Psoas muscle (tissue), 8 donors: ENCODE data around the gene FAM53B. TPM values are rescaled to one million over a fixed set of nuclear protein-coding genes. Genes with fewer than 3 reads are reported as not detected.

Source experiments
- ATAC-seq, 4 donors: fragments of 200-7000 bp; cut with Tn5 transposase; one replicate each; pipeline ENCODE4 v1.9.1; 2020; ENCODE audit warnings: moderate library complexity in 3 of 4, mild to moderate bottlenecking in 2 of 4
- DNase-seq, 2 donors: peaks; one replicate each; pipeline ENCODE4 v3.0.0-alpha.2; 2020
- H3K27ac ChIP-seq: fragments of 200-600 bp; one replicate; pipeline ENCODE4 v1.8.0; 2022
- H3K27me3 ChIP-seq, 3 donors: fragments of 200-600 bp in 1 of 3; one replicate each; pipeline versions ENCODE4 v1.6.1 to v1.8.0; 2013 to 2022; ENCODE audit warnings: low read length in 2 of 3, mild to moderate bottlenecking in 2 of 3, moderate library complexity in 1 of 3; ENCODE audit not compliant: insufficient read depth in 3 of 3
- H3K36me3 ChIP-seq, 2 donors: fragments of 200-600 bp in 1 of 2; one replicate each; pipeline versions ENCODE4 v1.6.1 to v1.8.0; 2013 to 2022; ENCODE audit warnings: low read depth in 1 of 2, mild to moderate bottlenecking in 1 of 2, moderate library complexity in 1 of 2; ENCODE audit not compliant: insufficient read depth in 1 of 2
- H3K4me1 ChIP-seq: fragments of 200-600 bp; one replicate; pipeline ENCODE4 v1.8.0; 2022
- H3K4me3 ChIP-seq: fragments of 200-600 bp; one replicate; pipeline ENCODE4 v1.8.0; 2022; ENCODE audit warnings: mild to moderate bottlenecking
- H3K9me3 ChIP-seq: fragments of 200-600 bp; one replicate; pipeline ENCODE4 v1.8.0; 2022
- WGBS, 3 donors: extraction: QIAGEN DNeasy Blood & Tissue Kit; methylation state at CpG; one replicate each; pipeline versions ENCODE4 v1.1.6 to v1.1.7; 2013; 5-methylcytosine and 5-hydroxymethylcytosine counted together
- intact Hi-C, 2 donors: fragments of 100-400 bp; cut with DNase I; formaldehyde crosslinking; loops; one replicate each; pipeline versions ENCODE4 v1.11.0 to v1.14.2; 2022
- polyA plus RNA-seq, 3 donors: library from polyadenylated mRNA; stranded (reverse); fragments of 200-250 nt; gene quantifications; one replicate each; pipeline ENCODE4 v1.2.3, GENCODE V29; 2013
- total RNA-seq, 4 donors: library from RNA; stranded (reverse); fragmentation: NEBNext Ultra II Directional in 2 of 4; extraction: Animal tissue kit (Norgen Biotek cat#: 25700) in 2 of 4; gene quantifications; one replicate each; pipeline versions ENCODE4 v1.2.1 to v1.2.4, GENCODE V29; 2021 to 2023
- TF ChIP-seq, protein P1 (sequence below): fragments of 200-600 bp; IDR thresholded peaks from one replicate; pipeline ENCODE4 v1.8.0; 2022; ENCODE audit warnings: antibody characterized with exemption
- donor health status: healthy with polysubstance abuse.
- donor health status: DM: no; HTN: no; CAD: no; lungs with moderate emphysema.
- donor health status: Bipolar disorder and iron deficiency.
- donor health status: healthy.
- donor health status: DM: yes; HTN: yes; CAD: no.
- donor health status: DM: no; HTN: no; CAD: no.
- donor health status: DM: no; HTN: no; CAD: no.
- donor health status: DM: yes; HTN: yes; CAD: no.

Gene FAM53B
- total and polyA plus RNA-seq, 7 donors = 31.0 to 178 (median 49.5) TPM

DNA sequence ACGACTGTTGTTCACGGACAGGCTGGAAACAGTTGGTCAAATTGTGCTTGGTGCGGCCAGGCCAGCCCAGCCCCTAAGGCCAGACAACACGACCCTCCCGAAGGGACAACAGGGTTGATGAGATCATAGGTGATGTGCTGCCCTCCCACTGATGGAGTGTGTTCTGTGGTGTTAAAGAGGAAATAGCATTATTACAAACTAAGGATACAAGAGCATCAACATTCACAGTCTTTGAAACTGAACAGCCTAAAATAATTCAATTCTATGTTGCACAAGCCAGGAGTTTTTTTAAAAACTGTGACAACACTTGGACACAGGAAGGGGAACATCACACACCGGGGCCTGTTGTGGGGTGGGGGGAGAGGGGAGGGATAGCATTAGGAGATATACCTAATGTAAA lies 87.6 kb downstream of the FAM53B start:
- Histone ChIP-seq H3K4me3 (no peak overlapping the region), H3K27ac (no peak overlapping the region), H3K27me3 (no peaks in the 10 kb centered on the region), H3K9me3 (no peaks in the 10 kb centered on the region), H3K36me3 (no peaks in the 10 kb centered on the region), H3K4me1 (peaks cover 59% of the 10 kb centered on the region)
- intact Hi-C loops = no loop called here
- no peak for DNase-seq
- 48 to 64% (median 52%) methylated on average over 6 of the region's 6 CpGs for WGBS, 3 donors
- ATAC-seq = no peak
- TF ChIP-seq, protein P1, sequence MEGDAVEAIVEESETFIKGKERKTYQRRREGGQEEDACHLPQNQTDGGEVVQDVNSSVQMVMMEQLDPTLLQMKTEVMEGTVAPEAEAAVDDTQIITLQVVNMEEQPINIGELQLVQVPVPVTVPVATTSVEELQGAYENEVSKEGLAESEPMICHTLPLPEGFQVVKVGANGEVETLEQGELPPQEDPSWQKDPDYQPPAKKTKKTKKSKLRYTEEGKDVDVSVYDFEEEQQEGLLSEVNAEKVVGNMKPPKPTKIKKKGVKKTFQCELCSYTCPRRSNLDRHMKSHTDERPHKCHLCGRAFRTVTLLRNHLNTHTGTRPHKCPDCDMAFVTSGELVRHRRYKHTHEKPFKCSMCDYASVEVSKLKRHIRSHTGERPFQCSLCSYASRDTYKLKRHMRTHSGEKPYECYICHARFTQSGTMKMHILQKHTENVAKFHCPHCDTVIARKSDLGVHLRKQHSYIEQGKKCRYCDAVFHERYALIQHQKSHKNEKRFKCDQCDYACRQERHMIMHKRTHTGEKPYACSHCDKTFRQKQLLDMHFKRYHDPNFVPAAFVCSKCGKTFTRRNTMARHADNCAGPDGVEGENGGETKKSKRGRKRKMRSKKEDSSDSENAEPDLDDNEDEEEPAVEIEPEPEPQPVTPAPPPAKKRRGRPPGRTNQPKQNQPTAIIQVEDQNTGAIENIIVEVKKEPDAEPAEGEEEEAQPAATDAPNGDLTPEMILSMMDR = no peak

DNA sequence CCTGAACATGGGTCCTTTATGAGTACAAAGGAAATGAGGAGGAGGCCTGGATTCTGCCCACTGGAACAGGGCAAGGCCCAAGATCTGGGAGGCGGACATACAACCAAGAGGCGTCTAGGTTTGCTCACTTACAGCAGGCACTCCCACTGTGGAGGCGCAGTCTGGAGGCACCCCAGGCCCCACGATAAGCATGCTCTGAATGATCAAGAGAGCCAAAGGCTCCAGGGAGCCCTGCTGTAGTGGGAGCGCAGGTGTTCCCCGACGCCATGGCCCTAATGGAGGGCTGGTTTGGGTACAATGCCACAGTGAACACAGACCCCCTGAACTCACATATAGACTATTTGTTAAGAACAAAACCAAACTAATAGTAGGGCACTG lies 88.1 kb downstream of the FAM53B start:
- intact Hi-C loops = no loop called here
- ATAC-seq (no peak), DNase-seq (no peak)
- TF ChIP-seq, protein P1 = no peak
- Histone ChIP-seq H3K27ac (no peak overlapping the region), H3K9me3 (no peaks in the 10 kb centered on the region), H3K36me3 (no peaks in the 10 kb centered on the region), H3K4me3 (no peak overlapping the region), H3K27me3 (no peaks in the 10 kb centered on the region), H3K4me1 (peaks cover 59% of the 10 kb centered on the region)
- 92 to 98% (median 94%) methylated on average over 7 of the region's 7 CpGs for WGBS, 3 donors

DNA sequence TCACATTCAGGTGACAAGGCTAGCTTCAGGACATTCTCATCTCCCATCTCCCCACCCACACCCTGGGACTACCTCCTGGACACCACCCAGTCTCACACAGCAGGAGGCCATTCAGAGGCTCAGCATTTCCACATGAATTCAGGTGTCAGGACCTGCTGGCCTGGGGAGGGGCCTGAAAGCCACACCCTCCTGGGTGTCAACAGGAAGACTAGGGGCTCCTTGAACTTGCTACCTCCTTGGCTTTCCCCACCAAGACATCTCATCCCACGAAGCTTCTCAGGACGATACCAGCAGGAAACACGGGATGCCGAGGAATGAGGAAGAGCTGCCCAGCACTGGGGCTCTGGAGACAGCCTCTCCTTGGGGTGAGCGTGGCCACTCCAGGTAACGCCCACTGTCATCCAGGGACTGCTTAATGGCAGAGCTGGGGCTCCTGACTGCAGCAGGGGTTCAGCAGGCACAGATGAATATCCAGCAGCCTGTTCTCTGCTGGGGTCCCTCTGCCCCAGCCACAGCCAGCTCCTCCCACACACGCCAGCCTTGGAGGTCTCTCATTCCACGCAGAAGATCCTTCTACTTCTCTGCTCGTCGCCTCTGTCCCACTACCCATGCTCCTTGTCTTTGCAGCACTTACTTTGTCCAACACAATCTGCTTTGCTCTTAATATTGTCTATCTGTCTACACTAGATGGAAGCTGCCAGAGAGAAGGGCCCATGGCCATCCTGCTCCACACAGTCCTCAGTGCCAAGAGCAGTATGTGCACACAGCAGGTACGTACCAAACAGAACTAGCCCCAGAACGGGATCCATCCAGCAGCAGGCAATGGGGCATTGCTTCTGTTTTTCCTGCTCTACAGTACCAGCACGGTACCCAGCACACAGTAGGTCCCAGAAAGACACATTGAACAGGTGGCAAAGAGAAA lies 88.7 kb downstream of the FAM53B start:
- peaks cover 61% of the 10 kb centered on the region for H3K4me1 ChIP-seq
- peak overlapping the region; percentile 58 for H3K27ac ChIP-seq
- H3K4me3 ChIP-seq = no peak overlapping the region
- ATAC-seq = no peak
- no peak for DNase-seq
- 83 to 87% (median 86%) methylated on average over 13 of the region's 13 CpGs for WGBS, 3 donors
- H3K27me3 ChIP-seq = no peaks in the 10 kb centered on the region
- no peaks in the 10 kb centered on the region for H3K36me3 ChIP-seq
- TF ChIP-seq, protein P1 = no peak
- intact Hi-C loops = no loop called here
- H3K9me3 ChIP-seq = no peaks in the 10 kb centered on the region

DNA sequence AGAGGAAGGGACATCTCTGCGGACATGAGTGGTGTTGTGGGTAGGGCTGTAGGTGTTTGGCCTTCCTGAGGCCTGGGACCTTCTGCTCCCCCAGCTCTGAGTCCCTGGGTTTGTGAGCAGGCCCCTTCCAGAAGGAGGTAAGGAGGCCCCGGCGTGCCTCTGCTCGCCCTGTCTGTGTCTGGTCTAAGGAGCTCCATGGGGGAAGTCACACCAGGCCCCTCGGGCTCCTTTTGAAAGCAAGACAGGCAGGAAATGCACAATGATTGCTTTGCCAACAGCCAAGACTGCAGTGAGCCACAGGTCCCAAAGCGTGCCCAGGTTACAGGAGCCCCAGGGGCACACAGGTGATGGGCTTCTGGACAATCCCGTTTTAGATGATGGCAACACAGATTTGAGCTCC lies 89.5 kb downstream of the FAM53B start:
- H3K36me3 ChIP-seq = no peaks in the 10 kb centered on the region
- no peak overlapping the region for H3K4me3 ChIP-seq
- WGBS, 3 donors = 69 to 77% (median 73%) methylated on average over 7 of the region's 7 CpGs
- peaks cover 64% of the 10 kb centered on the region for H3K4me1 ChIP-seq
- peak overlapping the region; percentile 58 for H3K27ac ChIP-seq
- DNase-seq (no peak), ATAC-seq (no peak)
- TF ChIP-seq, protein P1 = no peak
- H3K27me3 ChIP-seq = no peaks in the 10 kb centered on the region
- intact Hi-C loops = no loop called here
- H3K9me3 ChIP-seq = no peaks in the 10 kb centered on the region
